Sigmoid colon (tissue), 7 donors: ENCODE measurements around the gene C22orf39. TPM values are rescaled to one million over a fixed set of nuclear protein-coding genes. Genes with fewer than 3 reads are reported as not detected.

Experiments
- DNase-seq: peaks from one replicate; pipeline ENCODE4 v3.0.0-alpha.2; 2019
- H3K27ac ChIP-seq, 4 donors: fragments of 200-600 bp; sonication (generic); one replicate each; pipeline ENCODE4 v1.5.1; 2016 to 2019; ENCODE audit warnings: mild to moderate bottlenecking in 1 of 4
- H3K27me3 ChIP-seq, 3 donors: fragments of 200-600 bp; sonication (generic); one replicate each; pipeline ENCODE4 v1.5.1; 2019; ENCODE audit warnings: mild to moderate bottlenecking in 1 of 3
- H3K36me3 ChIP-seq, 4 donors: fragments of 200-600 bp; sonication (generic); one replicate each; pipeline ENCODE4 v1.5.1; 2016 to 2019
- H3K4me1 ChIP-seq, 4 donors: fragments of 200-600 bp; sonication (generic); one replicate each; pipeline ENCODE4 v1.5.1; 2017 to 2019
- H3K4me3 ChIP-seq, 4 donors: fragments of 200-600 bp; sonication (generic); one replicate each; pipeline ENCODE4 v1.5.1; 2017 to 2019; ENCODE audit warnings: mild to moderate bottlenecking in 2 of 4, moderate library complexity in 1 of 4
- H3K9me3 ChIP-seq, 4 donors: fragments of 200-600 bp in 3 of 4; sonication (generic) in 3 of 4; one replicate each; pipeline versions ENCODE4 v1.5.1 to v1.6.1; 2013 to 2019
- CTCF ChIP-seq, 4 experiments: fragments of 450-650 bp in 3 of 4; fragments of 200-600 bp in 1 of 4; IDR thresholded peaks; one replicate each; pipeline ENCODE4 v1.5.1; 2016 to 2019; ENCODE audit warnings: antibody characterized with exemption in 4 of 4, mild to moderate bottlenecking in 3 of 4, moderate library complexity in 2 of 4
- EP300 ChIP-seq, 4 donors: sonication (generic); formaldehyde crosslinking; IDR thresholded peaks; one replicate each; pipeline ENCODE4 v1.6.1; 2017; ENCODE audit warnings: antibody characterized with exemption in 4 of 4
- POLR2A ChIP-seq, 2 donors: fragments of 450-650 bp; IDR thresholded peaks; one replicate each; pipeline ENCODE4 v1.6.1; 2016; ENCODE audit warnings: antibody characterized with exemption in 2 of 2, mild to moderate bottlenecking in 2 of 2, moderate library complexity in 2 of 2
- POLR2AphosphoS5 ChIP-seq, 4 donors: sonication (generic); formaldehyde crosslinking; IDR thresholded peaks; one replicate each; pipeline ENCODE4 v1.6.1; 2017; ENCODE audit warnings: antibody characterized with exemption in 4 of 4
- WGBS, 2 donors: extraction: QIAGEN DNeasy Blood & Tissue Kit; methylation state at CpG; one replicate each; pipeline ENCODE4 v1.1.7; 2013; 5-methylcytosine and 5-hydroxymethylcytosine counted together
- intact Hi-C: fragments of 100-400 bp; cut with DNase I; formaldehyde crosslinking; loops from one replicate; pipeline ENCODE4 v1.15.1; 2023
- polyA plus RNA-seq, 3 donors: library from polyadenylated mRNA; stranded (reverse); fragments of 200-250 nt; gene quantifications; one replicate each; pipeline ENCODE4 v1.2.3, GENCODE V29; 2013
- total RNA-seq, 4 donors: library from RNA; depleted of rRNA; stranded (reverse); fragments of >200 nt; gene quantifications; one replicate each; pipeline ENCODE4 v1.1.0, GENCODE V29; 2016
- donor health status: healthy with polysubstance abuse.
- donor health status: Bipolar disorder and iron deficiency.
- donor health status: healthy.

The C22orf39 gene
- total and polyA plus RNA-seq, 7 donors, result 25.2 to 135 (median 88.1) TPM

GRCh38 chr22:19454156-19454555 lies 6.6 kb upstream of the C22orf39 start:
- DNase-seq, result no peak
- 76 to 89% methylated on average over 6 of the region's 6 CpGs for WGBS, 2 donors
- H3K36me3 ChIP-seq, result peaks cover 34 to 92% (median 49%) of the 10 kb centered on the region in 4 donors

DNA sequence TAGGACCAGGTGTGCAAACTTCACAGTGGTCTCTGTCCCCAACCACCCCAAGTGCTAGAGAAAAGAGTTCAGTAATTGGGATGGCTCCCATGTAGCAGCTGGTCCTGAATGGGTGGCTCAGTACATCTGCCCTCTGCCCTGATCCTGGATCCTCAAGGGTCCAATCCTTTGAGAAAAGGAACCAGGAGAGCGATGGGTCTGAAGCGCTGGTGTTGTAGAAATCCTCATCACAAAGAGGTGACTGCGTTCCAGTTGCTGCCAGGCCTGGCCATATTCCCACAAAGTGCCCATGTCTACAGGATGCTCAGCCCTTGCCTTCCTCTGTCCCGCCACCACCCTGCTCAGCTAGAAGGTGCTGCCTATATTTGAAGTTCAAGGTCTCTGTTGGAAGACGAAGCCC lies 6.2 kb upstream of the C22orf39 start:
- peaks cover 0 to under 1% (median 0%) of the 10 kb centered on the region in 4 donors for H3K4me1 ChIP-seq
- no peaks in the 10 kb centered on the region for H3K9me3 ChIP-seq
- intact Hi-C loops, result no loop called here
- DNase-seq, result no peak
- WGBS, 2 donors, result 96 to 97% methylated on average over 5 of the region's 5 CpGs
- TF ChIP-seq POLR2AphosphoS5 (IDR thresholded peaks at IDR 0.05) (no peak), POLR2A (IDR thresholded peaks at IDR 0.05) (no peak), CTCF (IDR thresholded peaks at IDR 0.05) (no peak), EP300 (IDR thresholded peaks at IDR 0.05) (no peak)
- no peak overlapping the region for H3K27ac ChIP-seq
- no peaks in the 10 kb centered on the region for H3K27me3 ChIP-seq
- no peak overlapping the region for H3K4me3 ChIP-seq
- peaks cover 34 to 88% (median 49%) of the 10 kb centered on the region in 4 donors for H3K36me3 ChIP-seq

More at GRCh38 chr22:19454156-19454555, 6.6 kb upstream of the C22orf39 start:
- no peaks in the 10 kb centered on the region for H3K27me3 ChIP-seq
- H3K4me1 ChIP-seq, result no peaks in the 10 kb centered on the region
- H3K9me3 ChIP-seq, result no peaks in the 10 kb centered on the region
- intact Hi-C loops, result no loop called here
- no peak overlapping the region for H3K27ac ChIP-seq
- no peak for TF ChIP-seq EP300 (IDR thresholded peaks at IDR 0.05)
- TF ChIP-seq POLR2A (IDR thresholded peaks at IDR 0.05), result no peak
- no peak for TF ChIP-seq POLR2AphosphoS5 (IDR thresholded peaks at IDR 0.05)
- TF ChIP-seq CTCF (IDR thresholded peaks at IDR 0.05), result no peak
- H3K4me3 ChIP-seq, result no peak overlapping the region

DNA sequence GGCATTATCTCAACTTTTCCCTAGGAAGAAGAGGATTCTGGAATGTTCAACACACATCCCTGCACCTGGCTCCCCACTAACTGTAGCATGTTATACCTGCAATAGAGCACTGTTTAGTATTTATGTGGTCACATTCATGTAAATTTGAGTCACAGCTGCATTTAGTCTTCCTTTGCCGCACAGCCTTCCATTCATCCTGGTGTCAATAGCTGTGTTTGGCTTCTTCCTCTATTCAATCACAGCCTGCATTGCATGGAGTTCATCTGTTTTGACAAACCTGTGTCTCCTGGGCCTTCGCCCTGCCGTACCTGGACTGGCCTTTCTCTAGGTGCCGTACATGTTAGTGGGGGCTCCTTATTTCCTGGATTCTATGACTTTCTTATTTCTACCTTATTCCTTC lies 4.1 kb upstream of the C22orf39 start:
- no peak for TF ChIP-seq POLR2A (IDR thresholded peaks at IDR 0.05)
- no peak for TF ChIP-seq POLR2AphosphoS5 (IDR thresholded peaks at IDR 0.05)
- no peak overlapping the region for H3K4me3 ChIP-seq
- intact Hi-C loops, result no loop called here
- 98% methylated on average over 4 of the region's 4 CpGs for WGBS, 2 donors
- peaks cover 0 to 12% (median 9%) of the 10 kb centered on the region in 4 donors for H3K4me1 ChIP-seq
- no peaks in the 10 kb centered on the region for H3K9me3 ChIP-seq
- H3K36me3 ChIP-seq, result peaks cover 23 to 66% (median 37%) of the 10 kb centered on the region in 4 donors
- no peak overlapping the region for H3K27ac ChIP-seq
- H3K27me3 ChIP-seq, result no peaks in the 10 kb centered on the region
- no peak for DNase-seq

- H3K27ac ChIP-seq, result no peak overlapping the region
- intact Hi-C loops, result no loop called here
- no peaks in the 10 kb centered on the region for H3K27me3 ChIP-seq
- H3K9me3 ChIP-seq, result no peaks in the 10 kb centered on the region
- 94 to 96% methylated on average over 8 of the region's 8 CpGs for WGBS, 2 donors
- H3K4me1 ChIP-seq, result peaks cover 0 to 22% (median 19%) of the 10 kb centered on the region in 4 donors
- no peak overlapping the region for H3K4me3 ChIP-seq
- DNase-seq, result no peak
- no peak for TF ChIP-seq CTCF (IDR thresholded peaks at IDR 0.05)
- no peak for TF ChIP-seq EP300 (IDR thresholded peaks at IDR 0.05)
- no peak for TF ChIP-seq POLR2AphosphoS5 (IDR thresholded peaks at IDR 0.05)
- no peak for TF ChIP-seq POLR2A (IDR thresholded peaks at IDR 0.05)
- peaks cover 15 to 56% (median 27%) of the 10 kb centered on the region in 4 donors for H3K36me3 ChIP-seq
Observed at GRCh38 chr22:19450363-19451175, 3.1 kb upstream of the C22orf39 start.

- H3K9me3 ChIP-seq, result no peaks in the 10 kb centered on the region
- H3K4me1 ChIP-seq, result peaks cover 0 to 27% (median 23%) of the 10 kb centered on the region in 4 donors
- H3K36me3 ChIP-seq, result peaks cover 4 to 49% (median 17%) of the 10 kb centered on the region in 4 donors
- H3K4me3 ChIP-seq, result no peak overlapping the region
- H3K27me3 ChIP-seq, result no peaks in the 10 kb centered on the region
- no peak for DNase-seq
- WGBS, 2 donors, result 86% methylated on average over 2 of the region's 2 CpGs
- TF ChIP-seq EP300 (IDR thresholded peaks at IDR 0.05), result no peak
- intact Hi-C loops, result loop anchor here (5.0 to 10.0 kb wide), 4 partner anchors 272 to 493 kb away; partner anchors contain the start of genes COMT, DGCR2, GNB1L and RTL10
- H3K27ac ChIP-seq, result no peak overlapping the region
Observed at GRCh38 chr22:19449422-19449767, 1.9 kb upstream of the C22orf39 start.
